Stimulated activated memory B cell treated with anti-CD40 and anti-IgM and Interleukin-4, amounts not matched to agents 10 μg/mL and 1 μg/mL and 100 μg/mL, for 72 hours (primary cell): ENCODE measurements around the gene OR10H5.
"Not testable (repeated sequence)": the region's sequence is repeated elsewhere in the genome, so short reads cannot be mapped to it uniquely, and the experiment has no call there.

Experiments used
- ATAC-seq: fragments of 150-1000 bp; cut with Tn5 transposase; 2 replicates; pipeline ENCODE4 v1.10.0; 2021
- H3K27ac Mint-ChIP-seq: one replicate; pipeline ENCODE4 v1.8.0; 2022; ENCODE audit warnings: mild to moderate bottlenecking, mixed read lengths
- H3K27me3 Mint-ChIP-seq: one replicate; pipeline ENCODE4 v1.8.0; 2022; ENCODE audit warnings: mixed read lengths
- H3K36me3 Mint-ChIP-seq: one replicate; pipeline ENCODE4 v1.8.0; 2022; ENCODE audit warnings: mixed read lengths
- H3K4me1 Mint-ChIP-seq: one replicate; pipeline ENCODE4 v1.8.0; 2022; ENCODE audit warnings: mixed read lengths
- H3K4me3 Mint-ChIP-seq: one replicate; pipeline ENCODE4 v1.8.0; 2022; ENCODE audit warnings: mild to moderate bottlenecking, moderate library complexity, mixed read lengths
- H3K9me3 Mint-ChIP-seq: one replicate; pipeline ENCODE4 v1.8.0; 2022; ENCODE audit warnings: mixed read lengths

The OR10H5 gene, protein sequence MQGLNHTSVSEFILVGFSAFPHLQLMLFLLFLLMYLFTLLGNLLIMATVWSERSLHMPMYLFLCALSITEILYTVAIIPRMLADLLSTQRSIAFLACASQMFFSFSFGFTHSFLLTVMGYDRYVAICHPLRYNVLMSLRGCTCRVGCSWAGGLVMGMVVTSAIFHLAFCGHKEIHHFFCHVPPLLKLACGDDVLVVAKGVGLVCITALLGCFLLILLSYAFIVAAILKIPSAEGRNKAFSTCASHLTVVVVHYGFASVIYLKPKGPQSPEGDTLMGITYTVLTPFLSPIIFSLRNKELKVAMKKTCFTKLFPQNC

DNA sequence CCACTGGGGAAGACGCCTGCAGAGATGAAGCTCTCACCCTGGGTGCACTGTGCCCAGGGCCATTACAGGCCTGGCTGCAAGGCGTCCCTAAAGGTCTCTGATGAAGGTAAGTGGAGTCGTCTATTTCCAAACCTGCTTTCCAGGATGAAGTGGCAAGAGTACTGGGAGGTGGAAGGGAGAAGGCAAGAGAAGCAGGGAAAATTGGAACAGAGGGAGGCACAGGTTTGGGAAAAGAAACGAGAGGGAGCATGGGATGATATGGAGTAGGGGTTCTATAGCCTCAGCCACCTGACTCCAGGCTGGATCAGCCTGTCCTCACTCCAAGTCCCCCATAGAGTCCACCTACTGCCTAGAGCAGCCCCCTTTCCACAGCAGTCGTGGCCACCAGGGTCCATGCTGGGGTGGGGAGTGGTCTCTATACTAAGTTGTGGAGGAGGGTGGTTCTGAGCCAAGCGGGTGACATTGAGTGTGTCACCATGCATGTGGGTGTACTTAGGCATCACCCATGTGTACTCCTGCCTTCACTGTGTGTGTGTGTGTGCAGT is at the start of gene OR10H5:
OR10H5 (plus strand) TSS at position 51 of the 545 bp plus-strand sequence. CDS start 6,388 bp downstream, outside the sequence.
- Mint-ChIP-seq H3K4me3 (no peak within 1 kb of the TSS), H3K36me3 (no peaks in the 10 kb centered on the region), H3K4me1 (no peaks in the 10 kb centered on the region), H3K9me3 (no peaks in the 10 kb centered on the region), H3K27ac (no peak within 1 kb of the TSS), H3K27me3 (peaks cover 49% of the 10 kb centered on the region)
- no peak for ATAC-seq

DNA sequence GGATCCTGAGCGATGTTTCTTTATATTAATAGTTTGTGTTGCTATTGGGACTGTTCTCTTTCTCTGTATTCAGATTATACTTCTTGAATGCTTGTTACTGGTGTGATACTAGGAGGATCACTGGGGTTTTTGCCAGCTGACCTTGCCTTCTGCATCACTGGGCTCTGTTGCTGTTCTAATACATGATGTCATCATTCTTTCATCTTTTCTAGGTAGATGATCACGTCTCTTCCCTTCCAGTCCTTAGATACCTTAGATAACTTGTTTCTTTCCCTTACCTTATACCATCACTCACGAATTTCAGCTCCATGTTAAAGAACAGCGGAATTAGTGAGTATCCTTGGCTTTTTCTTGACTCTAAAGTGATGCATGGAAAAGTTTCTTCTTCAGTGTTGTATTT is 49.7 kb upstream of the OR10H5 start, which contains the start of gene OR10H3:
OR10H3 (plus strand) TSS at position 264 of the 400 bp plus-strand sequence. CDS start 3,408 bp downstream, outside the sequence.
- H3K27ac Mint-ChIP-seq, result no peak within 1 kb of the TSS
- no peak within 1 kb of the TSS for H3K4me3 Mint-ChIP-seq
- no peak for ATAC-seq
- peaks cover 9% of the 10 kb centered on the region for H3K9me3 Mint-ChIP-seq
- H3K27me3 Mint-ChIP-seq, result peaks cover 31% of the 10 kb centered on the region
- peaks cover 6% of the 10 kb centered on the region for H3K36me3 Mint-ChIP-seq
- H3K4me1 Mint-ChIP-seq, result no peaks in the 10 kb centered on the region

DNA sequence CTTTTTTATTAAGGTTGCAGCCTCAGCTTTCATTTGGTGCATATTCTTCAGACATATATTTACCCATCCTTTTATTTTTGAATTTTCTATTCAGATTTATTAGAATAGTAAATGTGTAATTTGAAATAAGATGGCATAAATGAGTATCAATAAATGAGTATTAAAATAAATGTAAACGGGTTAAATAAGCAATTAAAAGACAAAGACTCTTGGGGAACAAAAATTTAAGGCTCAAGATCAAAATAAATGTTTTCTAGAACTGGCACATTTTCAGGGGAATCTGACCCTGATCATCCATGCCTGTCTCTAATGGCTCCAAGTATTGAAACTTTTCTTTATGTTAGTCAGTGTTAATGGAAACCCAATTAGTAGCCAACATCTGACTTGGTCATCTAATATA is 46.7 kb upstream of the OR10H5 start:
- H3K27me3 Mint-ChIP-seq, result peaks cover 36% of the 10 kb centered on the region

DNA sequence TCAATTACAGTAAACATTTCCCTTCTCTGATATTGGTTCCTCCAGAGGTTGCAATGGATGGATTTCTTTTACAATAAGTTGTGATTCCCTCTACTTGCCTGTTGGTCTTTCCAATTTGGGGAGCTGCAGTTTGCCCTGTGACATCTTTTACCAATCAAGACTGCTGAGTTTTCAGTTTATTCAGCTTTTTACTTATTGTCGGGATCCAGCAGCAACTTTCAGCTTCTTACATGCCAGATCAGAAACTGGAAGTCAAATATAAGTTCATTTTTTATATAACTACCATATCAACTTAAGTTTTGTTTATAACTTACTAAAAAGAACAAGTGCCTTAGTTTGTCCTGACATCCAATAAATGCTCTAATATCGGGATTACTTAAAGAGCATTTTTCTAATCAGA is 39.2 kb upstream of the OR10H5 start:
- peaks cover 4% of the 10 kb centered on the region for H3K9me3 Mint-ChIP-seq
- no peak for ATAC-seq
- H3K4me1 Mint-ChIP-seq, result no peaks in the 10 kb centered on the region
- H3K36me3 Mint-ChIP-seq, result no peaks in the 10 kb centered on the region
- peaks cover 46% of the 10 kb centered on the region for H3K27me3 Mint-ChIP-seq
- no peak overlapping the region for H3K4me3 Mint-ChIP-seq
- no peak overlapping the region for H3K27ac Mint-ChIP-seq

More for the DNA sequence above, 46.7 kb upstream of the OR10H5 start:
- peaks cover 6% of the 10 kb centered on the region for H3K36me3 Mint-ChIP-seq
- no peak overlapping the region for H3K27ac Mint-ChIP-seq
- H3K9me3 Mint-ChIP-seq, result peaks cover 12% of the 10 kb centered on the region
- ATAC-seq, result no peak
- H3K4me3 Mint-ChIP-seq, result no peak overlapping the region
- H3K4me1 Mint-ChIP-seq, result no peaks in the 10 kb centered on the region

DNA sequence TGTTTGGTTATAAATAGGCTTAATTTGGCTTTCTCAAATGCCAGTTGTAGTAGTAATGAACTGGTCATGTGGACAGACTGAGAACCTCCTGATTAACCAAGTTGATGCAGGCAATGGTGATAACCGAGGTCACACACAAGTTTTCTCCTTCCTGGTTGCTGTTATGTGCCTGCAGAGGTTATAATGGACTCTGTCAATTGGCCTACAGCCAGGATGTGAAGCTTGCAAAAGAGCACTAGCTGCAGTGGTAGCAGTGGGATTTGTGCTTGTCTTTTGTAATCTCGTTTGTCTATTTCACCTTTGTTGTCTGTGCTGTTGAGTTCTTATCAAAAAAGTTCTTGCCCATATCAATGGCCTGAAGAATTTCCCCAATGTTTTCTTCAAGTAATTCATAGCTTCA is 29.1 kb upstream of the OR10H5 start:
- Mint-ChIP-seq H3K4me1 (no peaks in the 10 kb centered on the region), H3K27me3 (peaks cover 78% of the 10 kb centered on the region), H3K9me3 (peaks cover 7% of the 10 kb centered on the region), H3K27ac (no peak overlapping the region), H3K4me3 (no peak overlapping the region), H3K36me3 (peaks cover 6% of the 10 kb centered on the region)
- ATAC-seq, result no peak

DNA sequence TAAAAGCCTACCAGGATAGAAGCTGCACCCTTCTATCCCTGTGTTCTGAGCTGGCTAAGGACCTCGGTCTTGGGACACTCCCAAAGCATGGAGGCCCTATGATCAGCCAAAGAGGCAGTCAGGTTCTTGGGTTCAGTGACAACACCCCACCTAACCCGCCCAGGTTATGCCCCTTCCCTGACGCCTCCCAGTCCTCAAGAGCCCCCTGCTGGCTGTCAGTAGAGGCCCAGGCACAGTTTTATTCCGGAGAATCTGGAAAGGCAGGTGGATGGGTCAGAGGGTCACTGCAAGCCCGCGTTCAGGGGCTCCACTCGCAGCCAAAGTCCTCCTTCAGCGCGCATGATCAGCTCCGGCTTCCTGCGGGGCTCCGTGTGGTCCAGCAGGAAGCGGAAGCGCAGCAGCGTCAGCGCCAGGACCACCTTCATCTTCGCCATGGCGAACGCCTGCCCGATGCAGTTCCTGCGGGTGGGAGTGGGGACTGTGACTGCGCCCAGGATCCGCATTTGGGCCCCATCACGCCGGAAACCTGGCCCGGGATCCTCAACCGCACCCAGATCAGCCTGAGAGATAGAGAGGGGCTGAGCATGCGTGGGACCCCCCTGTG is 27.4 kb upstream of the OR10H5 start:
- Mint-ChIP-seq H3K4me1 (no peaks in the 10 kb centered on the region), H3K27ac (no peak overlapping the region), H3K9me3 (peaks cover 13% of the 10 kb centered on the region), H3K36me3 (peaks cover 6% of the 10 kb centered on the region), H3K4me3 (no peak overlapping the region), H3K27me3 (peaks cover 61% of the 10 kb centered on the region)
- ATAC-seq, result no peak

DNA sequence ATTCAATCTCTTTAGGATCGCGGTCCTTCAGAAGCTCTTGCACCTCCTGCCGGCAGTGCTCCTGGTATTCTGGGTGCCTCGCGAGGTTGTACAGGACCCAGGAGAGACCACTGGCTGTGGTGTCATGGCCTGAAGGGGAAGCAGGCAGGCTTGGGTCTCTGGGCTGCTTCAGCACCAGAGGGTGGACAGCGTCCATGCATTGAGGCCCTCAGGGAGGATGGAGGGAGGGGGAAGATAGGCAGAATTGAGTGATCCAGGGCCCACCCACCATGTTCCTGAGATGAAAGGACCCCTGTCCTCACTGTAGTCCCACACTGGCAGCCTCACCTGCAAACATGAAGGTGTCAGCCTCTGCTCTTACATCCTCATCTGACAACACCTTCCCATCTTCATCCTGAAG is 17.9 kb upstream of the OR10H5 start:
- H3K4me3 Mint-ChIP-seq, result no peak overlapping the region
- H3K9me3 Mint-ChIP-seq, result peaks cover 10% of the 10 kb centered on the region
- no peak overlapping the region for H3K27ac Mint-ChIP-seq
- no peaks in the 10 kb centered on the region for H3K4me1 Mint-ChIP-seq
- H3K36me3 Mint-ChIP-seq, result no peaks in the 10 kb centered on the region
- peaks cover 58% of the 10 kb centered on the region for H3K27me3 Mint-ChIP-seq
- no peak for ATAC-seq

DNA sequence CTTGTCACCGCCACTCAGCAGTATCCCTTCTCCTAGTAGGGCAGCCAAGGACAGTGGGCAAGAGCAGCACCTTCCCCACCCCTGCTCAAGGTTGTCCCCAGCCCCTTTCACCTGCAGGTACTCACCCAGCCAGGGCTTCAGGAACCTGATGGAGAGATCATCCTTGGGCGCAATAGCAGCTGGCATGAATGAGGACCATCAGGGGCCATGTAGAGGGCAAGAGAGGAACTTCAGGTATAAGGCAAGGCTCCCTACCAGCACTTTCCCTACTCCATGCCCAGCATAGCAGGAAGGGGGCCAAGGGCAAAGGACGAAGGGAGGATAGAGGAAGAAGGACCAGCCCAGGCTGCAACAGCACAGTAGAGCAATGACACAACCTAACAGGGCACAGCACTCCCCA is 13.3 kb upstream of the OR10H5 start:
- not testable (repeated sequence) for H3K4me1 Mint-ChIP-seq, H3K27ac Mint-ChIP-seq, H3K36me3 Mint-ChIP-seq, ATAC-seq, H3K4me3 Mint-ChIP-seq
- peaks cover 77% of the 10 kb centered on the region for H3K27me3 Mint-ChIP-seq
- peaks cover 13% of the 10 kb centered on the region for H3K9me3 Mint-ChIP-seq

DNA sequence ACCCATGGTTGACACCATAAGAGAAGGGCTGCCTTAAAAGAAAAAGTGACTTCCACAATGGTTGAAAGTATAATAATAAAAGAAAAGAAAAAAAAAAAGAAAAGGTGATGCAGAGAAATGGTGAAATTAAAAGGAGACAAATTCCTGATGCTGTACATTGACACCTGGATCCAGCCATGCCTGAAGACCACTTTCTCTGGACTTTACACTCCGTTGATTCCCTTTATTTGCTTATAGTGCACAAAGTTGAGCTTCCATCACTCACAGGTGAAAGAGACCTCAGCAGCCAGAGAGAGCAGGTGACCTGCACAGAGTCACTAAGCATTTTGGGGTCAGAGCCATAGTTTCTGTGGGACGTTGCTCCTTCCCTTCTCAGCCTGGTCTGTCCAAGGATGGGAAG is 12.2 kb upstream of the OR10H5 start:
- Mint-ChIP-seq H3K36me3 (no peaks in the 10 kb centered on the region), H3K4me3 (no peak overlapping the region), H3K9me3 (peaks cover 13% of the 10 kb centered on the region), H3K27me3 (peaks cover 66% of the 10 kb centered on the region), H3K27ac (no peak overlapping the region), H3K4me1 (no peaks in the 10 kb centered on the region)
- ATAC-seq, result no peak

DNA sequence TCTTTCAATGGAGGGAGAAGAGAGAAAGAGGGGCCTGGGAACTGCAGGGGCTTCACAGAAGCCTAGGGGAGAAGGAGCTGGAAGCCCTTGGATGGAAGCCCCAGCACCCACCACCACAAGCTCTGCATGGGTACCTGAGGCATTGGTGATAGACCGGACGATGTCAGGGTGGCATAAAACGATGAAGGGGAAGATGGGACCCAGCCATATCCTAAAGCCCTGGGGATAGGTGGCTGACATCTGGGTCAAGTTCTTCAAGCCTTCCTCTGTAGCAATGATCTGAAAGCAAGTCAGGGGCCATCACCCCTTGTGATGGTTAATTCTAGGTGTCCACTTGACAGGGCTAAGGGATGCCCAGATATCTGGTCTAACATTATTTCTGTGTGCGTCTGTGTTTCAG is 11.2 kb upstream of the OR10H5 start:
- no peak overlapping the region for H3K4me3 Mint-ChIP-seq
- no peaks in the 10 kb centered on the region for H3K4me1 Mint-ChIP-seq
- no peak overlapping the region for H3K27ac Mint-ChIP-seq
- no peaks in the 10 kb centered on the region for H3K36me3 Mint-ChIP-seq
- peaks cover 13% of the 10 kb centered on the region for H3K9me3 Mint-ChIP-seq
- peaks cover 60% of the 10 kb centered on the region for H3K27me3 Mint-ChIP-seq
- ATAC-seq, result no peak

DNA sequence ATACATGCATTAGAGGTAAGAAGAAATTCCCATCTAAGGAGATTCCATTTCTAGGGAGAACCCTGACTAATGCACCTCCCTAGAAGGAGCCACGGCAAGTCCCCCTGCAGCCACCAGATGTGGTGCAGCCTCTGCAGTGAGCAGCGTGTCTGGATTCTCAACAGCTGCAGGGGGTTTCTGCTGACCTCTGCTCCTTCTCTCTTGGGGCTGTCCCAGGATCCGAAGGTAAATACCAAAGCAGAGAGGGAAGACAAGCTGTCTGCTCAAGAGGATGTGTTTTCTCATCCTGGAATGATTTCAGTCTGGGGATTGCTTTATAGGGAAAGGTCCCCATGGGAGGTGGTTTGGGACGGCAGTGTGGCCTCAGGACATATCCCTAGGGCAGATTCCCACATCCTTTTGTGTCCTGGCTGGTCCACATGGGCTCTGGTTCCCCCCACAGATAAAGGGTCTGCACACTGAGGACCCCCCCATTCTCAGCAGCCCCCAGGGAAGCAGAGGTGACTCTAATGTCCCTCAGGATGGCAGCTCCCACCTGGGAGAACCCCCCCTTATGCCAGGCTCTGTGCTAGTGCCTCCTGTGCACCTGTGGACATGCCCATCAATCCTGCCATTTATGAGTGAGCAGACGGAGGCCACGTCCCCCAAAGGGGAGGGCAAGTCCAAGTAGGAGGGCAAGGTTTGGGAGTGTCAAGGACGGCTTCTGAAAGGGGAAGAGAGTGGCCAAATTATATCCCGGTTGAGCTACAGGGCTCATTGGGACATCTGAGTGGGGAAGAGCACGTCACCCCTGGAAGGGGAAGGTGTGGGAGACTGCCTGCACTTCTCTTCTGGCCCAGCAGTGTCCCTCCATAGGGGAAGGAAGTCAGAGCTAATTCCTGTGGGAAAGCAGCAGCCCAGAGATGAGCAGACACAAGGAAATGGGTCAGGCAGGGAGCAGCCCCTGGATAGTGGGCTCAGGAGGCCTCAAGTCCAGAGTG is 10.2 kb upstream of the OR10H5 start:
- Mint-ChIP-seq H3K27ac (no peak overlapping the region), H3K4me3 (no peak overlapping the region), H3K27me3 (peaks cover 53% of the 10 kb centered on the region), H3K9me3 (peaks cover 10% of the 10 kb centered on the region), H3K36me3 (no peaks in the 10 kb centered on the region), H3K4me1 (no peaks in the 10 kb centered on the region)
- ATAC-seq, result no peak

DNA sequence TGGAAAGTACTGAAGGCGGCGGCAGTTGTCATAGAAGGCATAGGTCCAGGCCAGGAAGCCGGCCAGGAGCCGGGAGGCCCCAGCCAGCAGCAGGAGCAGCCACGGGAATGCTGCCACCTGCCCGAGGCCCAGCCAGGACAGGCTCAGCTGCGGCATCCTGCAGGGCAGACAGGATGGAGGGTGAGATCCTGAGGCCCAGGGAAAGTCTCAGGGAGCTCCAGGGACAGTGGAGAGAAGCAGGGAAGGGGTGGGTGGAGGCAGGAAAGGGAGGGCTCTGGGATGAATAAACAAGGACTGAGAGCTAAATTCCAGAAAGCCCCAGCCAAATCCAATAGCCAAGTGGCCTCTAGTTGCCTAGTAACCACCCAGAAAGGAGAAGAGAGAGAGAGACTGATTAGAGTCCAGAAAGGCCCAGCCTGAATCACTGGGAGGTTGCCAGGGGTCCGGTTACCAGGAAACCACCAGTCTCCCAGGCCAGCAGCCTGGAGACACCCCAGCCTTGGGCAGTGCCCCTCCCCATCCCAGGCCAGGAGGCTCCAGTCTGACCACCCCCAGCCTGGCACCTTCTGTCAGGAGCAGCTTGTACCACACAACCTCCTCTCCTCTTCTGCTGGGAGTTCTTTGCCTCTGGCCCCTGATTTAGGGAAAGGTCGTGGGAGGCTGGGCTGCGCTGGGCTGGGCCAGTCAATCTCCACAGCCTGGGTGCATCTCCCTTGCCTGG is 7.5 kb upstream of the OR10H5 start:
- H3K9me3 Mint-ChIP-seq, result peaks cover 10% of the 10 kb centered on the region
- no peak overlapping the region for H3K4me3 Mint-ChIP-seq
- peak; percentile 8 for ATAC-seq
- peaks cover 49% of the 10 kb centered on the region for H3K27me3 Mint-ChIP-seq
- no peak overlapping the region for H3K27ac Mint-ChIP-seq
- no peaks in the 10 kb centered on the region for H3K4me1 Mint-ChIP-seq
- no peaks in the 10 kb centered on the region for H3K36me3 Mint-ChIP-seq

DNA sequence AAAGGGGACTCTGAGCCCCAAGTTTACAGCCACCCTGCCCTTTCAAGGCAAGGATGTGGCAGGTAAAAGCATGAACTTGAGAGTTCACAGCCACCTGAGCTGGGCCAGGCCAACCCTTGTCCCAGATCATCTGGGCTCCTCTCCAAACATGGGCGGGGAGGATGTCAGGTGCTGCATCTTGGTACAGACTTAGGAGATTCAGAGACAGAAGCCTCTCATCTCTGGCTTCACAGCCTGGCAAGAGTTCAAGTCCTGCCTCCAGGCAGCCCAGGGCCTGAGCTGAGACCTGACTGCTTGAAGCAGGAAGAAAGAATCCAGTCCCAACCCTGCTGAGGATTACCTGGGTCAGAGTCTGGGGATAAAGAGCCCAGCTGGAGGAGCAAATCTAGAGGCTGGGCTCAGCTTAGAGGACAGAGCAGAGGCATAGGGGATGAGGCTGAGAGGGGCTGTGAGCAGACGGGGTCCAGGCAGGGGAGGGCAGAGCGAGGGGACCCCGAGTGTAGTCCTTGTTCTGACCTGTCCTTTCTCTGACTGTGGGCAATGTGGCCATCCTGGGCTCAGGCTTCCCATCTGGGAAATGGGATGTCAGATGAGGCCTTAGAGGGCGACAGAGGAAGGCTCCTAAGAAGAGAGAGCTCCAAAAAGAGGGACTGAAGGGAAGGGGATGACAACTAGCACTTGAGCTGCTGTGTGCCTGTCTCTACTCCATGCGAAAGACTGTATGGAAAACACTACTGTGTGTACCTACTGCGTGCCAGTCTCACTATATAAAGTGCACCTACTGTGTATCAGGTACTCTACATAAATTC is 6.6 kb upstream of the OR10H5 start:
- H3K36me3 Mint-ChIP-seq, result no peaks in the 10 kb centered on the region
- peaks cover 43% of the 10 kb centered on the region for H3K27me3 Mint-ChIP-seq
- peaks cover 10% of the 10 kb centered on the region for H3K9me3 Mint-ChIP-seq
- ATAC-seq, result peak; percentile 55
- no peak overlapping the region for H3K4me3 Mint-ChIP-seq
- H3K4me1 Mint-ChIP-seq, result no peaks in the 10 kb centered on the region
- H3K27ac Mint-ChIP-seq, result no peak overlapping the region

DNA sequence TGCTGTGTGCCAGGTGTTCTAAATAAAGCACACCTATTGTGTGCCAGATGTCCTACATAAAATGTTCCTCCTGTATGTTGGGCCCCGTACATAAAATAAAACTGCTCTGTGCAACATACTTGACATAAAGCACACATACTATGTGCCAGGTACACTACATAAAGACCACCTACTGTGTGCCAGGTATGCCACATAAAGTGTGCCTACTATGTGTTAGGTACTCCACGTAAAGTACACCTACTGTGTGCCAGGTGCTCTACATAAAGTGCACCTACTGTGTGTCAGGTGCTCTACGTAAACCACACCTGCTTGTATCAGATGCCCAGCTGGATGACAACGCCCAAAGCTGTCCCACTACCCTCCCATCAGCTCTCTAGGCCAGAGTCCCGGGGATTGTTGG is 5.8 kb upstream of the OR10H5 start:
- Mint-ChIP-seq H3K36me3 (no peaks in the 10 kb centered on the region), H3K4me1 (no peaks in the 10 kb centered on the region), H3K9me3 (peaks cover 10% of the 10 kb centered on the region), H3K27ac (no peak overlapping the region), H3K27me3 (peaks cover 35% of the 10 kb centered on the region), H3K4me3 (no peak overlapping the region)
- ATAC-seq, result no peak
